Measurements from ENCODE around the gene STAT4.

Gene STAT4

GRCh38 chr2:191083540-191083939 lies 67.3 kb downstream of the STAT4 start:
- DNase-seq (ENCODE audit: low read depth in 2 of 2): no peak

- DNase-seq (ENCODE audit: low read depth in 2 of 2): no peak
Observed at GRCh38 chr2:191082321-191082720, 68.5 kb downstream of the STAT4 start.

- no peak for DNase-seq (ENCODE audit: low read depth in 2 of 2)
Observed at GRCh38 chr2:191081411-191082155, 69.2 kb downstream of the STAT4 start.

- no peak for DNase-seq (ENCODE audit: low read depth in 2 of 2)
Observed at GRCh38 chr2:191078165-191078867, 72.5 kb downstream of the STAT4 start.

GRCh38 chr2:191070276-191070675 lies 80.5 kb downstream of the STAT4 start:
- no peak for DNase-seq (ENCODE audit: low read depth in 2 of 2)

- no peak for DNase-seq (ENCODE audit: low read depth in 2 of 2)
Observed at GRCh38 chr2:191069606-191070005, 81.2 kb downstream of the STAT4 start.

- no peak for DNase-seq (ENCODE audit: low read depth in 2 of 2)
Observed at GRCh38 chr2:191066919-191067233, 83.9 kb downstream of the STAT4 start.

- DNase-seq (ENCODE audit: low read depth in 2 of 2): no peak
Observed at GRCh38 chr2:191066197-191066918, 84.4 kb downstream of the STAT4 start.

- DNase-seq (ENCODE audit: low read depth in 2 of 2): no peak
Observed at GRCh38 chr2:191065785-191066184, 85.0 kb downstream of the STAT4 start.

- DNase-seq (ENCODE audit: low read depth in 2 of 2): peak; percentile 34 to 35
Observed at GRCh38 chr2:191064590-191064989, 86.2 kb downstream of the STAT4 start.

GRCh38 chr2:191063584-191063983 lies 87.2 kb downstream of the STAT4 start:
- no peak for DNase-seq (ENCODE audit: low read depth in 2 of 2)

- no peak for DNase-seq (ENCODE audit: low read depth in 2 of 2)
Observed at GRCh38 chr2:191061381-191061980, 89.3 kb downstream of the STAT4 start.

- DNase-seq (ENCODE audit: low read depth in 2 of 2): no peak
Observed at GRCh38 chr2:191059308-191059707, 91.5 kb downstream of the STAT4 start.

- DNase-seq (ENCODE audit: low read depth in 2 of 2): no peak
Observed at GRCh38 chr2:191056228-191056627, 94.6 kb downstream of the STAT4 start.

GRCh38 chr2:191053256-191053655 lies 97.5 kb downstream of the STAT4 start:
- no peak for DNase-seq (ENCODE audit: low read depth in 2 of 2)

GRCh38 chr2:191051825-191052778 lies 98.7 kb downstream of the STAT4 start:
- no peak for DNase-seq (ENCODE audit: low read depth in 2 of 2)

GRCh38 chr2:191051177-191051576 lies 99.6 kb downstream of the STAT4 start:
- DNase-seq (ENCODE audit: low read depth in 2 of 2): no peak

- no peak for DNase-seq (ENCODE audit: low read depth in 2 of 2)
Observed at GRCh38 chr2:191050640-191050987, 100.2 kb downstream of the STAT4 start.

GRCh38 chr2:191049728-191050639 lies 100.8 kb downstream of the STAT4 start:
- no peak for DNase-seq (ENCODE audit: low read depth in 2 of 2)

GRCh38 chr2:191048073-191048472 lies 102.7 kb downstream of the STAT4 start:
- no peak for DNase-seq (ENCODE audit: low read depth in 2 of 2)

All from stimulated activated CD8-positive, alpha-beta memory T cell treated with anti-CD3 and anti-CD28 coated beads, Interleukin-15, amount 100 ng/mL, for 48 hours (primary cell).